NCI-H187 (cell line): Measurements from ENCODE around the gene PIP5KL1.

ENCODE experiments used
- DNase-seq, 2 experiments: peaks; one replicate each; lab custom pipeline; 2025; lab: John Stamatoyannopoulos, UW

PIP5KL1 gene

DNA sequence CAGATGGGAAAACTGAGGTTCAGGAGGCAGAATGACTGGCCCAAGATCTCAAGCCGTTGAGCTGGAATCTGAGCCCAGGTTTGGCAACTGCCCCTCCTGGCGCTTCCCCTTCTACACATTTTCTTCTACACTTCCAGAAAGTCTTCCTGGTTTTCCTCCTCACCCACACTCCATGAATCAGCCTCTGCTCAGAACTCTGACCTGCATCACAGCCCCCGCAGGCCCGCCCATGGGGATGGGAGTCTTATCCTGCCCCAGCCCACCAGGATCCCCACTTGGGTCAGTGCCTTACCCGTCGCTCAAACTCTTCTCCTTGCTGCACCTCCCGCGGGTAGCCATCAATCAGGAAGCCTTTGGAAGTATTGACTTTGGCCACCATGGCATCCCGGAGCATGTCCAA, 59.0 kb downstream of the PIP5KL1 start:
- DNase-seq: no peak

DNA sequence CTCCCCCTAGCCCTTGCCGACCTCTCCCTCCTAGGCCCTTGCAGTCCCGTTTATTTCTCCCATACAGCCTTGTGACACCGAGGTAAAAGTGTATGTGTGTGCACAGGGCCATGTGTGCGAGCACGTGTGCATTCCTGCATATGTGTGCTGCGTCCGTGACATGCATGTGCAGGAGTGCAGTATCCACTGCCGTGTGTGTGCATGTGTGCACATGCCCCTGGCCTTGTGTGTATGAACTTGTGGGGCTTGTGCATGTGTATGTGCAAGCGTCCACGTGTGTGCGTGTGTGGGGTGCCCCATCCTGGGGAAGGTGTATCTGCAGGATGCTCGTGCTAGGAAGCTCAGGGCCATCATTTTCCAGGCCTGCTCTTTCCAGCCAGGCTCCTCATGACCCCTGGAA, 59.7 kb downstream of the PIP5KL1 start:
- DNase-seq: no peak
